Measurements from ENCODE around the gene CDK14.

Gene CDK14

DNA sequence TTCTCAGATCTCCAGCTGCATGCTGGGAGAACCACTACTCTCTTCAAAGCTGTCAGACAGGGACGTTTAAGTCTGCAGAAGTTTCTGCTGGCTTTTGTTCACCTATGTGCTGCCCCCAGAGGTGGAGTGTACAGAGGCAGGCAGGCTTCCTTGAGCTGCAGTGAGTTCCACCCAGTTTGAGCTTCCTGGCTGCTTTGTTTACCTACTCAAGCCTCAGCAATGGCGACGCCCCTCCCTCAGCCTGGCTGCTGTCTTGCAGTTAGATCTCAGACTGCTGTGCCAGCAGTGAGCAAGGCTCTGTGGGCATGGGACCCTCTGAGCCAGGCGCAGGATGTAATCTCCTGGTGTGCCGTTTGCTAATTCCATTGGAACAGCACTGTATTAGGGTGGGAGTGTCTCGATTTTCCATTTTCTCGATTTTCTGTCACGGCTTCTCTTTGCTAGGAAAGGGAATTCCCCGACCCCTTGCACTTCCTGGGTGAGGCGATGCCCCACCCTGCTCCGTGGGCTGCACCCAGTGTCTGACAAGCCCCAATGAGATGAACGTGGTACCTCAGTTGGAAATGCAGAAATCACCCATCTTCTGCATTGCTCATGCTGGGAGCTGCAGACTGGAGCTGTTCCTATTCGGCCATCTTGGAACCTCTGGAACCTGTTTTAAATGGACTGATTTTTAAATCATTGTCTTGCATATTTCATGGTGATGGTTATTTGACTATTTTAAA, 332.7 kb downstream of the CDK14 start:
- DNase-seq, result peak; percentile 73

DNA sequence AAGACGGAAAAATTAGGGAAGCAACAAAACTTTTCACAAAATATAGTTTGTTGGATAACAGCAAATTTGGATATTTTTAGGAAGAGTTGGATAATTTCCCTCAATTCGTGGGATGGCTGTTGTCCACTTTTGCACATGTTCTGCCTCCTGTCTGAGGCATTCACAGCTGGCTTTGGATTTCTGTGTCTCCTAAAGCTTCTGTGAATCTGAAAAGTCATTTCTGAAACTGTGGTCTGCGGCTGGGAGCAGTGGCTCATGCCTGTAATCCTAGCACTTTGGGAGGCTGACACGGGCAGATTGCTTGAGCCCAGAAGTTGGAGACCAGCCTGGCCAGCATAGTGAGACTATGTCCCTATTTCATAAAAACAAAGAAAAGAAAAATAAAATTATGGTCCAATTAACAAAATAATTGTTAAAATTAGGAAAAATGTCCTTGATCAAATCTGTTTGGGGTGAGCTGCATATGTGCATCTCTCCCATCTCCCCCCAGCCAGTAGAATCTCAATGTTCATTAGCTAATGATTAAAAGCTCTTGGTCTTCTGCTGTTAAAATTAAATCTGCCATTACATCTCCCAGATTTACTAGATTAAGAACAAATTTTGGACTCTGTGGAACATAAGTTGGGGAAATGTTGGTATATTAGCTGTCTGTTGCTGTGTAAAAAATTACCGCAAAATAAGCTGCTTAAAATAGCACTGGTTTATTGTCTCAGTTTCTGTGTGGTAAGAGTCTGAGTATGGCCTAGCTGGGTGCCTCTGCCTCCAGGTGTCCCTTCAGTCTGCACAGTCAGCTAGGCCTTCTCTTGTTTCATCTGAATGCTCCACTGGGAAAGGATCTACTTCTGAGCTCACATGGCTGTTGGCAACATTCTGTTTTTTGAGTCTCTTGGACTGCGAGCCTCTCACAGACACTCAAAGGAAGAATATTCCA, 336.1 kb downstream of the CDK14 start:
- no peak for DNase-seq

DNA sequence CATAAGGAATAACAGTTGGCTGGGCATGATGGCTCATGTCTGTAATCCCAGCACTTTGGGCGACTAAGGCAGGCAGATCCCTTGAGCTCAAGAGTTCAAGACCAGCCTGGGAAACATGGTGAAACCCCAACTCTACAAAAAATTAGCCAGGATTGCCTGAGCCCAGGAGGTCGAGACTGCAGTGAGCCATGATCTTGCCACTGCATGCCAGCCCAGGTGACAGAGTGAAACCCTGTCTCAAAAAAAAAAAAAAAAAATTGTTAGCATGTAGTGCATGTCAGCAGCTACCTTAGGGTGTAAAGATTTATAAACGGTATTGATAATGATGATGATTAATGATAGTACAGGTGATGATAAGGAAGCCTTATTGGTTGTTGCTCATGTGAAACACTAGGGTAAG, 336.9 kb downstream of the CDK14 start:
- DNase-seq, result no peak

DNA sequence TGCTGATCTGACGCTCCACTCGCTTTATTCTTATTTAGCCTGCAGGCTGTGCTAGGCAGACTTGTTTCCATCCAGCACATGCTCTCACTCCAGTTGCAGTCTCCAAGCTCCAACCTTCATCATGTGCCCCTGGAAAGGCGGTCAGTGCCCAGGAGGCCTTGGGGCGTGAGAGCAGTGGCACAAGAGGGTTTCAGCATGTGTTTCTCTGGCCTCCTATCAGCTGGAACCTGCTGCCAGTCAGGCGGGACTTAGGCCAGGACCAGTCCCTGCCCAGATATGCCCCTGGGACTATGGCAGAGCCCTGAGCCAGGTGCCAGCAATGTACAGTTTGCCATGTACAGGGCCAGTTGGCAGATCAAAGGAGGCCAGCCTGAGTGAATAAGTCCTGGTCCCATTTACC, 337.9 kb downstream of the CDK14 start:
- no peak for DNase-seq

DNA sequence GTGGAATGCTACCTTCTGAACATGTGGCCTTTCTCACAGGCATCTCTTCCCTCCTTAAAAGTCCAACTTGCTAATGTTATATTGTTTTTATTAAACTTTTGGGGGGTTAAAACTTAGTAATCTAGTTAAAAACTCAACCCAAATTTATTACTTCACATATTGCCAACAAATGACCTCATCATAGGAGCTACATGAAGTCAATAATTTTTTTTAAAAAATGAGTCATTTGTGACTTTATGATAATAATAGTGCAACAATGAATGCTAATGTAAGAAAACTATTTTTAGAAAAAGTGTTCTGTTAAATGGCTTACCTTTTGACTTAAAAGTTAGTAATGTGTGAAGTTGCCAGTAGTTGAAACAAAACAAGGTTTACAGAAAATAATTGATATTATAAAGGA, 342.2 kb downstream of the CDK14 start:
- DNase-seq, result no peak

DNA sequence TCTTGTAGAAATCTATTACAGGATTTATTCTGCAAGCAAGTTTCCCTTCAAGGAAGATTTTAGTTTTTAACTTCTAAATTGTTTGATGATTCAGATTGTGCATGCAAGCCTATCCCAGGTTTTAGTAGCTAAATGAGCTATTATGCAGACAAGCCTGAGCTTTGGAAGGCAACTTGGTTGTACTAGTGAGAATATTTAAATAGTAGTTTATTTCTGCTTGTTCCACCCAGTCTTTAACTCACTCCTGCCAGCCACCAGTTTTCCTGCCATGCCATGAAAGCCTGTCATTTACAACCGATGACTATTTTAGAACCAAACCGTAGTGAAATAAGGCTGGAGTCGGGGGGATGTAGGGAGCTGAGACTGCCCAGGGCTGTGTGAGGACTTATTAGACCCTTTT, 343.5 kb downstream of the CDK14 start:
- no peak for DNase-seq

DNA sequence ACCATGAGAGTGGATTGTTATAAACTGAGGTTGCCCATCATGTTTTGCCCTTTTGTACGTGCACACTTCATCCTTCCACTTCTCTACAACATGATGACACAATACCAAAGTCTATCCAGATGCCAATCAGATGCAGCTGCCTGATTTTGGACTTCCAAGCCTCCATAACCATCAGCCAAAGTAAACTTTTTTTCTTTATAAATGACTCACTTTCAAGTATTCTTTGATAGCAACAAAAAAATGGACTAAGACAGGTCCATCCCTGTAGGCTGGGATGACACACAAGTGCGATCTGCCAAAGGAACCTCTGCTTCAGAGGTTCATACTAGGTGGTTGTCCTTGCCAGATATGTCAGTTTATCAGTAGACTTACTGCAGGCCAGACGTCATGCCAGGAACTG, 347.9 kb downstream of the CDK14 start:
- no peak for DNase-seq

DNA sequence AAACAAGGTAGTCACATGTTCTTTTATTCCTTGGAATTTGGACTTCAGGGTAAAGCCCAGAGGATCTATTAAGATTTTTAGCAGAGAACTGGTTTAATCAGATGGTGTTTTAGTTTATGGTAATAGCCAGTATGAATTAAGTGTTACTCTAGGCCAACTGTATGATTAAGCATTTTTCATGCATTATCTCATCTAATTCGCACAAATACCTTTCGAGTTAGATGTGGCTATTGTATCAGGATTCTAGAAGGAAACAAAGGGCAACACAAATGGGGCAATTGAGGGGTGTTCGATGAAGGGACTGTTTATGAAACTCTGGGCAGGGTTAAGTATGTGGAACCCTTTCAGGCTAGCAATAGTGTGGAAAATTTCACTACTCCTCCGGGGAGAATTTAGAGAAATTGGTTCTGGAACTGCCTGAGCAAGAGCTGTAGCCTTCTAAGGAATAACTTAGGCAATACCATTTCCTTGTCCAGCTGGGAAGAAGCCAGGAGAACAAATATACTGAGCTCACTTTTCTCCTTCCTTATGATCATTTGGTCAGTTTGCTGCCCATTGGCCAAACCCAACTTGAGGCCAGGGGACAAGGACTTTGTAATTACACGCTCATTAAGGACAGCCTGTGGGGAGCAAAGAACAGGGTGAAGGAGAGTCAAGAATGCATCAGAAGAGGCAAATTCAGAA, 349.1 kb downstream of the CDK14 start:
- no peak for DNase-seq

DNA sequence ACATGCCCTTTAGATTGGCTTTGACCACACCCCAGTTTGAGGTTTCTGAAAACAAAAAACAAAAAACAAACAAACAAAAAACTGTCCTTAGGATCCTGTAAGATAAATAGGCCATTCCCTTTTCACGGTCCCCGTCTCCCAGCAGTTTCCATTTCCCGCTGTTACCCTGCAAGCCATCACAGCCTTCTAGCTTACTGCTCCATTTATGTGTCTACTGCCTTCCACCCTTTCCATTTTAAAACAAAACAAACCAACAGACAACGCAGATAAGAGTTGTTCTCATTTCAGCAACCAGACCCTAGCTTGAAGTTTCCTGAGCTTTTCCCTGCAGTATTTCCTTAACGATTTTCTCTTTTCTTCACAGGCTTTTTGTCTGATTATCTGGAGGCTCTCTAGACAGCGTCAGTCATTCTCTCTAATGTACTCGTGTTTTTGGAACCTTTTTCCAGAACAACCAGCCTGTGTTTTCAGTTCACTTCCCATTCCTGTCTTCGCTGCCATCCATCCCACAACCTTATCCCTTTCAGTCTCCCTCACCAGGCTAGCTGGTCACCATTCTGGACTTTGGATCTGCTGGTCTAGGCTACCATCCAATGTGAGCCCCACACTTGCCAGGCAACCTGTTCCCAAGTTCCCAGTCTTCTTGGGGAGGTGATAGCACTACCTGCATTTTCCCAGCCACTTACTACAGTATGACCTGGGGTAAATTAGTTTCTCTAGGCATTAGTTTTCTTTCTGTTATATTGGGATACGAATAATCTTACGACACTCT, 350.8 kb downstream of the CDK14 start:
- no peak for DNase-seq

DNA sequence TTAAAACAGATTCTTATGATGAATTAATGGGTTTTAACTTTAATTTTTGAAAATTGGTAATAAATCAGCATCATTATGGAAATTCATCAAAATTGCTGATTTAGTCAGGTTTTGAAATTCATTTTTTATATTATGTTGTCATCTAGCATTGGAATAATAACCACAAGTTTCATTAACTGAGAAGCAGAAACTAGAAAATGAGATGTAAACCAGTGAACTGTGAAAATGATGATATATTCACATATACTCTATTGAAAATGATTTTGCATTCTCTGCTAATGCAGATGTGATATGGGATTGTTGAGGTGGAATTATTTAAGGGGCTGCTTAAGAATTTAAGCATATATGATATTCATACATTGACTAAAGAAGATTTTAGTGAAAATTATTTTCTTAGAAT, 352.0 kb downstream of the CDK14 start:
- DNase-seq, result no peak

DNA sequence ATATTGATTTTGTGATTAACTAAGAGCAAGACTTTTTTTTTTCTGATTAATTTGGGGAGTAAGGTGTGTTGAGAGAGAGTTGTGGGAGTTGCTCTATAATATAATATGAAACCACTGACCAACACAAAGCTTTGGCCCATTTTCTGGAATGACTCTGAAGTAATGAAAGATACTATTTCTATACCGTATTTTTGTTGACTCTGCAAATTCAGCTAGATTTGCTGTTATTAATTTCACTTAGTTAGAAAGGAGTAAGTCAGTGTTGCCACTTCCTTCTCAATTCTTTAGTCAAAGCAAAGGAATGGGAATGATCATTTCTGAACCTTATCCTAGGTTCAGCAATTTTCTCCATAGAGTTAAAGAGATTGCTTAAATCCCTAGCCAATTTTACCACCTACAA, 355.1 kb downstream of the CDK14 start:
- DNase-seq, result no peak

DNA sequence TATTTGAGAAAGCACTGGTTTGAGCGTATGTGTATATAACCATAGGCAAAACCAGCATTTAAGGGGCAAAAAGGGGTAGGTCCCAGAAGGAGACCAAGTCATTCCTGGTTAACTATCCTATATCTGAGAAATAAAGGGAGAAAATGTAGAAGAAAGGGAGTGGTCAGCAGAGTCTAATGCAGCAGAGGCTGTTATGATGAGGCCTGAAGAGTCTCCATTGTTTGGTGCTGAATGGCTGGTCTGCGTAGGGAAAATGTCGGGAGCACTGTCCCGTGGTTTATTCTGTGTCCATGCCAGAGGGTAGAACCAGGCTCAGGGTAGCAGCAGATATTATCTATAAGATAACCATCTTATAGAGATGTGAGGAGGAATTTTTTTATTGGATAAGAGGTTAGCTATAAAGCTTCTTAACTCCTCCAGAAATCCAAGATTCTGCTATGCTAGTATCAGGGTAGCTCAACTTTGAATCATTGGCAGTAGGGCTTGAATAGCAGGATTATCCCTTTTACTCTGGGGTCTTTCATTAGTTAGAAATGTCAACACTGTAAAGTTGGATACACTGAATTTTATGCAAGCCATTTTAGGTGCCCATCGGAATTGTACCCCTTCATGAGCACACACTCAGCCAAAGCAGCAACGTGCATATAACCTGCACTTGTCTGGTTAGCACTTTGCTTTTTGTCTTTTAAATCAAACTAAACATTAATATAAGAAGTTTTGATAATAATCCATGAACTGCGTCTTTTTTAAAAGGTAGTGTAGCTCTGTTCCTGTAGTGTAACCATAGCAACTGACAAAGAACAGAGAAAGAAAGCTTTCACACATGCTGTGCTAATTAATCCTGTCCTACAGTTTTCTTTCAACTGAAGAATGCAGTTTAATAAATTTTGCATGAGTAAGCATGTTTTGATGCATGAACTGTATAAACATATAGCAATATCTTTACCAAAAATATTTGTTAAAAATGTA, 356.1 kb downstream of the CDK14 start:
- DNase-seq, result no peak

DNA sequence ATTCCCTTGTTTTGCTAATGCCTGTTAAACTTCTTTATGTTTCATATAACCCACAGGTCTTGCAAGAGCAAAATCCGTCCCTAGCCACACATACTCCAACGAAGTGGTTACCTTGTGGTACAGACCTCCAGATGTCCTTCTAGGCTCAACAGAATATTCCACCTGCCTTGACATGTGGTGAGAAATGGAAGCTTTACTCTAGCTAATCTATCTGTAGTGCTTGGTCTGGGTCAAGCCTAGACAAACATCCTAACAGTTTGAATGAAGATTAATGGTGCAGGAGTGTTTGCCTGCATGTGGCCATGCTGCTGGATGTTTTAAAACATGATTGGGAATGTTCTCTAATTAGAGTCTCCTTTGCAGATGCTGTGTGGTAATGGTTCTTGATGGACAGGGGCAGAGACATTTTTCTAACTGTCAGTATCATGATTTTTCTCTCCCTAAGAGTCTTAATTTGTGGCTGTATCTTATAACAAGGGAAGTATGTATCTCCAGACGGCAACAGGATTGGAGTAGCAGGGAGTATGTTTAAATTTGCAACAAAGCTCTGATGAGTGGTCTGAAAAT, 359.6 kb downstream of the CDK14 start:
- DNase-seq, result peak; percentile 98

DNA sequence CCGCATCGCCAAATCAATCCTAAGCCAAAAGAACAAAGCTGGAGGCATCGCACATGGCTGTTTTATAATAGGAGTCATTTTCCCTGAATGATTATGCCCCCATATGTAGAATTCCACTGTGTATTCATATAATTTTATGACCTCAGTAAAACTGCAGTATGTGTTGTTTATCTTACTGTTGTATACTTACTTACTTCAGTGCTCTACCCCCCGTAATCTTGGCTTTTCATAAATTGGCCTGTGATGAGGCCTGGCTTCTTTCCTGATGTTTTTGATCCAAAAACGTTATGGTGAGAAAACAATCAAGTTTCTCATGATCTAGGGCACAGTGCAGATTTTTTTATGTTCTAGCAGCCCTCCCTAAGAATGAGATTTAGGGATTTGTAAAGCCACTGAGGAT, 361.8 kb downstream of the CDK14 start:
- DNase-seq, result no peak

DNA sequence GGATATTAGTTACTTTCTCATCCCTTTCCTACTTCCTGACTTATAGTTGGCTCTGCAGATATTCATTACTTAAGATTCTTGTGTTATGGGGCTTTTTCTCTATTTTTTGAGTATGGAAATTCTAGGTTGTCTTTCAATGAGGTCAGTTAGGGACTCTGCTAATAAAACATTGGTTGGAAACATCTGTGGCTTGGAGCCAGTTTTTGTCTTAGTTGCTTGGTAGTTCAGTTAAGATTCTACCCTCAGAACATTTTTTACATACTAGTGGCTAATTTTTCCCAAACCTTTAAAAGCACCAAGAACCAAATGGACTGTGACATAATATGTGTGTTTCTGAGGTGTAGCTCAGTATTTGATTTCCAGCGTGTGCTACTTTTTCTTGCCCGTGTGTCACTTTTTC, 362.5 kb downstream of the CDK14 start:
- DNase-seq, result no peak

DNA sequence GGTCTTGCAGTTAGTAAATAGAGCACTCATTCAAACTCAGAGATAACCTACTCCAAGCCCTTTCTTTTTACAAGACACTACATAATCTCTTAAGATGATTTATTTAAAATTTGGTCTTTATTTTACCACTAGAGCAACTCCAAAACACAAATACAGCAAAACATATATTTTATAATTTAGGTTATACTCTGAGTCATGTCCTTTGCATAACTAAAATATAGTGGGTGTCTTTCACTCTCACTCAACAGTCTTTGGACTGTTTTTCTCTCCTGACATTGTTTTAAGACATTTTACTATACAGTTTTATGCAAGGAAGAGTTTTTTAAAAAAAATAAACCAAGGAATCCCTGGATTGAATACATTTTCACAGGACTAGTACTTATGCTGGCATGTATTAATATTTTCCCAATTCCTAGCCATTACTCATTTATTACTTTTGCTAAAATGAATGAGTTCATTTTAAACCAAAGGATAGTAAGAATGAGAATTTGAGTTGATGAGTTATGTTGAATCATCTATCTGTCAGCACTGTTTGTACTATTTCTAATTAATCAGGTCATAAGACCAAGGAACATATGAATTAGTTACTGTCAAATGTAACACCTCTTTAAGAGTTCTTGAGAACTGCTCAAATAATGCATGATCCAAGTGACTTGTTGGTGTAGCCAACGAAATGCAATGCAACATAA, 365.1 kb downstream of the CDK14 start:
- DNase-seq, result no peak

DNA sequence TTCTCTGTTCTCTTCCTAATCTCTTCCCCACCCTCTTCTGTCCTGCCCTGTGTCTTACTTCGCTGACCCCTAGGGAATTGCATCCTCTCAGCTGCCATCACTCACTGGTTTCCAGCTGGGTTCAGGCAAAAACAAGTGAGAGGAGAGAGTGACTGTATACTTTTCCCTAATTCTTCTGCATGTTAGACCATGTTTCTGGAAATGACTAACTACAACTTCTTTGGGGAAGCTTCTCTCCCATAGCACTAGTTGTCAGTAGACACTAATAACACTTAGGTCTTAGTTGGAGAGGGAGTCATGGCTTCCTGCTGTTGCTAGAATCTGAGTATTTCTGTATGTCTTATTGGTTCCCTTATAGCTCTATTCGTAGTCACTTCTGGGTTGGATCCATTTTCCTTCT, 369.1 kb downstream of the CDK14 start:
- no peak for DNase-seq

DNA sequence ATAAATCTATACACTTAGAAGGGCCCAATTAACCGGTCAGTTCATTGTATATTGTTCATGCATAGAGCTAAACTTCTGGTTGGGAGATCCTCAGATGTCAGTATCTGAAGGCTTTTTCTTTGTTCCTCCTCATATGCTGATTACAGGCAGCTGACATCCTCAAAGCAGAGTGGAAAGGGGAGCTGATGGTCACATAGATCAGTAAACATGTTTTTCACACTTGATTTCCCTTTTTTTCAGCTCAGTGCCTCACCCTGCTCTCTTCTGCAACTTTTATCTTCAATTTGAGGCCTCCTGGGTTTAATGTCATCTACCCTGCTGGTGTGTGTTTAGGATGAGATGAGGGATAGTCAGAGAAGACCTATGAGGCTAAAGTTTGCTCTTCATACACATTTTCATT, 370.2 kb downstream of the CDK14 start:
- no peak for DNase-seq

DNA sequence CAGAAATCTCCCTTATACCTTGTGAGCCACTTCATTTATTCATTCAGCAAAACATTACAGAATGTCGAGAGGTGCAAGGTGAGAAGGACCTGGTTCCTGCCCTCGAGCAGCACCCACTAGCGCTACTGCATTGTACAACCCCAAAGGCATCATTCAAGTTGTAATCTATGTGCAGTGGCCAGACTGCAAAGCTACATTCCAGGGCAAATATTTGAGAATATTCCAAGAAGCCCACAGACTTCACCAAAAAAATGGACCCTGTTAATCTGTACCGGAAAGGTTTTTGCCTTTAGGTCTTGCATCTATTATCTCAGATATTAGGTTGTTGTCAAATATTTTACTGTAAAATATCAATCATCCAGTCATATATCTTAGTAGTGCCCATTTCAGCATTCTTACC, 372.8 kb downstream of the CDK14 start:
- no peak for DNase-seq

DNA sequence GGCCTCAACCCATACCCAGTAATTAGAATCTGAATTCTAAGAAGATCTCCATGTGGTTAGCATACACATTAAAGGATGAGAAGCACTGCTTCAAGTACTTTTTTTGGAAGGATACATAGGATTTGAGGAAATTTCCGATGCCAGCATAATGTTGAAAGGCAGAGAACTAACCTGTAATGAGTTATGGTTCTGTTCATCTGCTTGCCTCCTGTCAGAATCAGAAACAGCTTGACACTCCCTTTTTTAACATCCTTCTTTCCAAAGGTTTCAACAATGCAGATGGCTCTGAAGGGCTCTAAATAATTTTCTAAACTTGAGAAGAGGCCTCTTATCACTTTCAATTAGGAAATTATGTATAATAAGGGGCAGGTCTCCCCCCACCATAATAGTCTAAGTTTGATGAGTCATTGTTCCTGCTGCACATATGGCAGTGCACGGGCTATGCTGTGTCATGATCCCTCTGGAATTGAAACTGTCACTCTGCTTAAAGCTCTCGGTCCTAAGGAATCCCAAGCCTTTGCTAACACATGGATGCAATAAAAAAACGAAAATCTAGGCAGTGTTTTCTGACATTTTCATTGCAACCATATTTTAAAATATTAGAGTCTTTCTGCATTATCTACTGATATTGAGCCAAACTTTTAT, 376.9 kb downstream of the CDK14 start:
- no peak for DNase-seq

Data from SHP77 treated with DMSO at 0.1 percent for 48 hours (cell line).